GM23338 (cell line): ENCODE data around the gene TSPOAP1. TPM values are rescaled to one million over a fixed set of nuclear protein-coding genes. Genes with fewer than 3 reads are reported as not detected.

ENCODE experiments used
- ATAC-seq: fragments of 200-7000 bp; cut with Tn5 transposase; 3 replicates; pipeline ENCODE4 v1.9.1; 2020
- DNase-seq: peaks from one replicate; pipeline ENCODE4 v3.0.0-alpha.2; 2015; ENCODE audit warnings: low spot score
- H2AFZ ChIP-seq: fragments of 200-600 bp; sonication (generic); 2 replicates; pipeline ENCODE4 v1.8.0; 2016; ENCODE audit warnings: antibody characterized with exemption, mild to moderate bottlenecking, moderate library complexity
- H3F3A ChIP-seq: fragments of 200-600 bp; sonication (generic); replicated peaks from 2 replicates; pipeline ENCODE4 v1.8.0; 2017; ENCODE audit warnings: antibody characterized with exemption, mixed run types, low read depth
- H3K27ac ChIP-seq: fragments of 200-600 bp; sonication (generic); 2 replicates; pipeline ENCODE4 v1.6.1; 2016; ENCODE audit warnings: low read depth
- H3K27me3 ChIP-seq: fragments of 200-600 bp; sonication (generic); 2 replicates; pipeline ENCODE4 v1.8.0; 2016; ENCODE audit warnings: mild to moderate bottlenecking, mixed run types, moderate library complexity; ENCODE audit not compliant: insufficient read depth
- H3K36me3 ChIP-seq: fragments of 200-600 bp; sonication (generic); 2 replicates; pipeline ENCODE4 v1.8.0; 2016; ENCODE audit warnings: mild to moderate bottlenecking; ENCODE audit not compliant: insufficient read depth
- H3K4me1 ChIP-seq: fragments of 200-600 bp; sonication (generic); 2 replicates; pipeline ENCODE4 v1.8.0; 2016; ENCODE audit warnings: mild to moderate bottlenecking, moderate library complexity; ENCODE audit not compliant: insufficient read depth
- H3K4me2 ChIP-seq: fragments of 200-600 bp; sonication (generic); 2 replicates; pipeline ENCODE4 v1.7.1; 2017; ENCODE audit warnings: mixed run types
- H3K4me3 ChIP-seq: fragments of 200-600 bp; sonication (generic); 2 replicates; pipeline ENCODE4 v1.6.1; 2016; ENCODE audit warnings: mixed run types
- H3K79me2 ChIP-seq: fragments of 200-600 bp; sonication (generic); replicated peaks from 2 replicates; pipeline ENCODE4 v1.8.0; 2017; ENCODE audit warnings: mild to moderate bottlenecking; ENCODE audit not compliant: insufficient read depth
- H3K9me2 ChIP-seq: fragments of 200-600 bp; sonication (generic); 2 replicates; pipeline ENCODE4 v1.8.0; 2017; ENCODE audit not compliant: insufficient read depth
- H4K20me1 ChIP-seq: fragments of 200-600 bp; sonication (generic); replicated peaks from 2 replicates; pipeline ENCODE4 v1.8.0; 2017; ENCODE audit warnings: mild to moderate bottlenecking; ENCODE audit not compliant: insufficient read depth
- H3K27ac Mint-ChIP-seq: 2 replicates; pipeline ENCODE4 v1.8.0; 2020; ENCODE audit warnings: inconsistent platforms, mild to moderate bottlenecking, moderate library complexity, mixed read lengths
- H3K27me3 Mint-ChIP-seq: 3 replicates; pipeline ENCODE4 v1.8.0; 2022; ENCODE audit warnings: low read depth, mild to moderate bottlenecking, moderate library complexity, mixed read lengths, inconsistent platforms; ENCODE audit not compliant: insufficient read depth, poor library complexity
- H3K36me3 Mint-ChIP-seq: 3 replicates; pipeline ENCODE4 v1.8.0; 2021; ENCODE audit warnings: low read depth, mild to moderate bottlenecking, inconsistent platforms, moderate library complexity, mixed read lengths
- H3K4me1 Mint-ChIP-seq: 3 replicates; pipeline ENCODE4 v1.8.0; 2020; ENCODE audit warnings: mild to moderate bottlenecking, inconsistent platforms, mixed read lengths
- H3K4me3 Mint-ChIP-seq: 3 replicates; pipeline ENCODE4 v1.8.0; 2021; ENCODE audit warnings: moderate library complexity, mild to moderate bottlenecking, inconsistent platforms, mixed read lengths
- H3K9me3 Mint-ChIP-seq: 3 replicates; pipeline ENCODE4 v1.8.0; 2020; ENCODE audit warnings: moderate library complexity, mild to moderate bottlenecking, inconsistent platforms, mixed read lengths
- CREB1 ChIP-seq: fragments of 250-450 bp; sonication (Bioruptor Pico); IDR thresholded peaks from 2 replicates; pipeline ENCODE4 v1.5.0; 2020; ENCODE audit warnings: low read depth, mild to moderate bottlenecking, moderate library complexity
- EZH2phosphoT487 ChIP-seq: fragments of 200-600 bp; sonication (generic); IDR thresholded peaks from one replicate; pipeline ENCODE4 v1.8.1; 2018; ENCODE audit warnings: antibody characterized with exemption; ENCODE audit not compliant: unreplicated experiment
- JUNB ChIP-seq: IDR thresholded peaks from one replicate; pipeline ENCODE4 v1.6.1; 2016; ENCODE audit warnings: antibody characterized with exemption; ENCODE audit not compliant: unreplicated experiment
- NANOG ChIP-seq: IDR thresholded peaks from 2 replicates; pipeline ENCODE4 v1.6.1; 2016; ENCODE audit warnings: antibody characterized with exemption, borderline replicate concordance
- POLR2AphosphoS5 ChIP-seq: IDR thresholded peaks from 2 replicates; pipeline ENCODE4 v1.6.1; 2016; ENCODE audit warnings: antibody characterized with exemption, low read depth
- STAT1 ChIP-seq: IDR thresholded peaks from one replicate; pipeline ENCODE4 v1.6.1; 2016; ENCODE audit warnings: antibody characterized with exemption; ENCODE audit not compliant: unreplicated experiment
- ZNF114 ChIP-seq: fragments of 250-450 bp; sonication (Bioruptor Pico); IDR thresholded peaks from 2 replicates; pipeline ENCODE4 v1.5.0; 2020; ENCODE audit warnings: mild to moderate bottlenecking, moderate library complexity
- ZNF331 ChIP-seq: fragments of 250-450 bp; sonication (Bioruptor Pico); IDR thresholded peaks from 2 replicates; pipeline ENCODE4 v1.5.0; 2020; ENCODE audit warnings: low read depth, mild to moderate bottlenecking, moderate library complexity
- polyA plus RNA-seq: library from polyadenylated mRNA; unstranded; fragments of >200 nt; fragmentation: Nextera tagmentation; extraction: Ambion mirVana; gene quantifications from 2 replicates; pipeline ENCODE4 v1.2.1, GENCODE V29; 2016
- total RNA-seq: library from RNA; depleted of rRNA; stranded (reverse); fragments of >200 nt; shearing (Covaris generic); gene quantifications from 2 replicates; pipeline ENCODE4 v1.2.3, GENCODE V29; 2014
- TF ChIP-seq, protein P1 (sequence below): IDR thresholded peaks from 2 replicates; pipeline ENCODE4 v1.6.1; 2016; ENCODE audit warnings: antibody characterized with exemption
- TF ChIP-seq, protein P2 (sequence below), 2 experiments: fragments of 200-600 bp in 1 of 2; sonication (generic) in 1 of 2; conservative IDR thresholded peaks; 2 replicates each; pipeline versions ENCODE4 v1.5.1 to v1.6.1; 2016 to 2017; ENCODE audit warnings: antibody characterized with exemption in 2 of 2, low read depth in 2 of 2, mild to moderate bottlenecking in 2 of 2, moderate library complexity in 1 of 2
- TF ChIP-seq, protein P3 (sequence below): IDR thresholded peaks from one replicate; pipeline ENCODE4 v1.6.1; 2018; ENCODE audit warnings: antibody characterized with exemption; ENCODE audit not compliant: unreplicated experiment
- TF ChIP-seq, protein P4 (sequence below): fragments of 250-450 bp; sonication (Bioruptor Pico); IDR thresholded peaks from 2 replicates; pipeline ENCODE4 v1.5.0; 2020; ENCODE audit warnings: mild to moderate bottlenecking, moderate library complexity

TSPOAP1 gene
- total and polyA plus RNA-seq, 2 experiments from 2014 or later, result 7.3 to 11.8 TPM

DNA sequence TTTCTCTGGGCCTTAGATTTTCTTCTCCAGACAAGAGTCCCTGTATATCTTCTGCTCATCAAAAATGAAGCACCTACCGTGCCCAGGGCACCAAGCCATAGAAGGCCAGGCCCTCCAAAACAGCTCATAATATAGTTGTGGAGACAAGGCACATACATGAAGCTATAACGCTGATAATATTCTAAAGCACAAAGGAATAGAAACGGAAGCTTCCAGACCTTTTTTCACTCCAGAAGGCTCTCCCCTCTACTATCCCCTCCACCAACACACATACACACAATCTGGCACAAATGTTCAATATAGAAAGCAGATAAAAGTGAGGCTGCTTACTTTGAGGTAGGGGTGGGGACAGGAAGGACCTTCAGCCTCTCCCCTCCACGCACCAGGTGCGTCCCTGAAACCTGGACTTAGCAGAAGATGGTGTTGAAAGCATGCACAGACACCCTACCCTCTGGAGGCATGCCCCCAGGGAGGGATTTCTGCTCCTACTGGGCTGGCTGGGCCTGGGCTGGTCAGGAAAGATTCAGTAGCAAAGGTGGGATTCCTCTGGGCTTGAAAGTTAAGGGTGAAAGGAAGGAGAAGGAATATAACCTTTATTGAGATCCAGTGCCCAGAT is 37.5 kb upstream of the TSPOAP1 start:
- H3K27me3 ChIP-seq, result no peaks in the 10 kb centered on the region
- H2AFZ ChIP-seq, result no peak overlapping the region
- Mint-ChIP-seq H3K9me3 (no peaks in the 10 kb centered on the region; the same call in 2 of the 3 replicates), H3K27me3 (peaks cover 11% of the 10 kb centered on the region), H3K27ac (no peak overlapping the region), H3K4me3 (no peak overlapping the region), H3K36me3 (no peaks in the 10 kb centered on the region), H3K4me1 (peaks cover 9% of the 10 kb centered on the region)
- no peaks in the 10 kb centered on the region for H4K20me1 ChIP-seq
- H3K79me2 ChIP-seq, result no peaks in the 10 kb centered on the region
- H3K36me3 ChIP-seq, result no peaks in the 10 kb centered on the region
- H3F3A ChIP-seq, result no peaks in the 10 kb centered on the region
- TF ChIP-seq JUNB (no peak), STAT1 (no peak), EZH2phosphoT487 (no peak), ZNF114 (CRISPR knock-in tag) (no peak), ZNF331 (CRISPR knock-in tag) (no peak), NANOG (no peak), POLR2AphosphoS5 (no peak), CREB1 (CRISPR knock-in tag) (no peak)
- TF ChIP-seq, protein P1, sequence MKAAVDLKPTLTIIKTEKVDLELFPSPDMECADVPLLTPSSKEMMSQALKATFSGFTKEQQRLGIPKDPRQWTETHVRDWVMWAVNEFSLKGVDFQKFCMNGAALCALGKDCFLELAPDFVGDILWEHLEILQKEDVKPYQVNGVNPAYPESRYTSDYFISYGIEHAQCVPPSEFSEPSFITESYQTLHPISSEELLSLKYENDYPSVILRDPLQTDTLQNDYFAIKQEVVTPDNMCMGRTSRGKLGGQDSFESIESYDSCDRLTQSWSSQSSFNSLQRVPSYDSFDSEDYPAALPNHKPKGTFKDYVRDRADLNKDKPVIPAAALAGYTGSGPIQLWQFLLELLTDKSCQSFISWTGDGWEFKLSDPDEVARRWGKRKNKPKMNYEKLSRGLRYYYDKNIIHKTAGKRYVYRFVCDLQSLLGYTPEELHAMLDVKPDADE, result no peak
- TF ChIP-seq, protein P2, sequence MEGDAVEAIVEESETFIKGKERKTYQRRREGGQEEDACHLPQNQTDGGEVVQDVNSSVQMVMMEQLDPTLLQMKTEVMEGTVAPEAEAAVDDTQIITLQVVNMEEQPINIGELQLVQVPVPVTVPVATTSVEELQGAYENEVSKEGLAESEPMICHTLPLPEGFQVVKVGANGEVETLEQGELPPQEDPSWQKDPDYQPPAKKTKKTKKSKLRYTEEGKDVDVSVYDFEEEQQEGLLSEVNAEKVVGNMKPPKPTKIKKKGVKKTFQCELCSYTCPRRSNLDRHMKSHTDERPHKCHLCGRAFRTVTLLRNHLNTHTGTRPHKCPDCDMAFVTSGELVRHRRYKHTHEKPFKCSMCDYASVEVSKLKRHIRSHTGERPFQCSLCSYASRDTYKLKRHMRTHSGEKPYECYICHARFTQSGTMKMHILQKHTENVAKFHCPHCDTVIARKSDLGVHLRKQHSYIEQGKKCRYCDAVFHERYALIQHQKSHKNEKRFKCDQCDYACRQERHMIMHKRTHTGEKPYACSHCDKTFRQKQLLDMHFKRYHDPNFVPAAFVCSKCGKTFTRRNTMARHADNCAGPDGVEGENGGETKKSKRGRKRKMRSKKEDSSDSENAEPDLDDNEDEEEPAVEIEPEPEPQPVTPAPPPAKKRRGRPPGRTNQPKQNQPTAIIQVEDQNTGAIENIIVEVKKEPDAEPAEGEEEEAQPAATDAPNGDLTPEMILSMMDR (conservative IDR thresholded peaks at IDR 0.05; ENCODE audit: low read depth in 2 of 2), result no peak
- TF ChIP-seq, protein P3, sequence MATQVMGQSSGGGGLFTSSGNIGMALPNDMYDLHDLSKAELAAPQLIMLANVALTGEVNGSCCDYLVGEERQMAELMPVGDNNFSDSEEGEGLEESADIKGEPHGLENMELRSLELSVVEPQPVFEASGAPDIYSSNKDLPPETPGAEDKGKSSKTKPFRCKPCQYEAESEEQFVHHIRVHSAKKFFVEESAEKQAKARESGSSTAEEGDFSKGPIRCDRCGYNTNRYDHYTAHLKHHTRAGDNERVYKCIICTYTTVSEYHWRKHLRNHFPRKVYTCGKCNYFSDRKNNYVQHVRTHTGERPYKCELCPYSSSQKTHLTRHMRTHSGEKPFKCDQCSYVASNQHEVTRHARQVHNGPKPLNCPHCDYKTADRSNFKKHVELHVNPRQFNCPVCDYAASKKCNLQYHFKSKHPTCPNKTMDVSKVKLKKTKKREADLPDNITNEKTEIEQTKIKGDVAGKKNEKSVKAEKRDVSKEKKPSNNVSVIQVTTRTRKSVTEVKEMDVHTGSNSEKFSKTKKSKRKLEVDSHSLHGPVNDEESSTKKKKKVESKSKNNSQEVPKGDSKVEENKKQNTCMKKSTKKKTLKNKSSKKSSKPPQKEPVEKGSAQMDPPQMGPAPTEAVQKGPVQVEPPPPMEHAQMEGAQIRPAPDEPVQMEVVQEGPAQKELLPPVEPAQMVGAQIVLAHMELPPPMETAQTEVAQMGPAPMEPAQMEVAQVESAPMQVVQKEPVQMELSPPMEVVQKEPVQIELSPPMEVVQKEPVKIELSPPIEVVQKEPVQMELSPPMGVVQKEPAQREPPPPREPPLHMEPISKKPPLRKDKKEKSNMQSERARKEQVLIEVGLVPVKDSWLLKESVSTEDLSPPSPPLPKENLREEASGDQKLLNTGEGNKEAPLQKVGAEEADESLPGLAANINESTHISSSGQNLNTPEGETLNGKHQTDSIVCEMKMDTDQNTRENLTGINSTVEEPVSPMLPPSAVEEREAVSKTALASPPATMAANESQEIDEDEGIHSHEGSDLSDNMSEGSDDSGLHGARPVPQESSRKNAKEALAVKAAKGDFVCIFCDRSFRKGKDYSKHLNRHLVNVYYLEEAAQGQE, result no peak
- TF ChIP-seq, protein P4, sequence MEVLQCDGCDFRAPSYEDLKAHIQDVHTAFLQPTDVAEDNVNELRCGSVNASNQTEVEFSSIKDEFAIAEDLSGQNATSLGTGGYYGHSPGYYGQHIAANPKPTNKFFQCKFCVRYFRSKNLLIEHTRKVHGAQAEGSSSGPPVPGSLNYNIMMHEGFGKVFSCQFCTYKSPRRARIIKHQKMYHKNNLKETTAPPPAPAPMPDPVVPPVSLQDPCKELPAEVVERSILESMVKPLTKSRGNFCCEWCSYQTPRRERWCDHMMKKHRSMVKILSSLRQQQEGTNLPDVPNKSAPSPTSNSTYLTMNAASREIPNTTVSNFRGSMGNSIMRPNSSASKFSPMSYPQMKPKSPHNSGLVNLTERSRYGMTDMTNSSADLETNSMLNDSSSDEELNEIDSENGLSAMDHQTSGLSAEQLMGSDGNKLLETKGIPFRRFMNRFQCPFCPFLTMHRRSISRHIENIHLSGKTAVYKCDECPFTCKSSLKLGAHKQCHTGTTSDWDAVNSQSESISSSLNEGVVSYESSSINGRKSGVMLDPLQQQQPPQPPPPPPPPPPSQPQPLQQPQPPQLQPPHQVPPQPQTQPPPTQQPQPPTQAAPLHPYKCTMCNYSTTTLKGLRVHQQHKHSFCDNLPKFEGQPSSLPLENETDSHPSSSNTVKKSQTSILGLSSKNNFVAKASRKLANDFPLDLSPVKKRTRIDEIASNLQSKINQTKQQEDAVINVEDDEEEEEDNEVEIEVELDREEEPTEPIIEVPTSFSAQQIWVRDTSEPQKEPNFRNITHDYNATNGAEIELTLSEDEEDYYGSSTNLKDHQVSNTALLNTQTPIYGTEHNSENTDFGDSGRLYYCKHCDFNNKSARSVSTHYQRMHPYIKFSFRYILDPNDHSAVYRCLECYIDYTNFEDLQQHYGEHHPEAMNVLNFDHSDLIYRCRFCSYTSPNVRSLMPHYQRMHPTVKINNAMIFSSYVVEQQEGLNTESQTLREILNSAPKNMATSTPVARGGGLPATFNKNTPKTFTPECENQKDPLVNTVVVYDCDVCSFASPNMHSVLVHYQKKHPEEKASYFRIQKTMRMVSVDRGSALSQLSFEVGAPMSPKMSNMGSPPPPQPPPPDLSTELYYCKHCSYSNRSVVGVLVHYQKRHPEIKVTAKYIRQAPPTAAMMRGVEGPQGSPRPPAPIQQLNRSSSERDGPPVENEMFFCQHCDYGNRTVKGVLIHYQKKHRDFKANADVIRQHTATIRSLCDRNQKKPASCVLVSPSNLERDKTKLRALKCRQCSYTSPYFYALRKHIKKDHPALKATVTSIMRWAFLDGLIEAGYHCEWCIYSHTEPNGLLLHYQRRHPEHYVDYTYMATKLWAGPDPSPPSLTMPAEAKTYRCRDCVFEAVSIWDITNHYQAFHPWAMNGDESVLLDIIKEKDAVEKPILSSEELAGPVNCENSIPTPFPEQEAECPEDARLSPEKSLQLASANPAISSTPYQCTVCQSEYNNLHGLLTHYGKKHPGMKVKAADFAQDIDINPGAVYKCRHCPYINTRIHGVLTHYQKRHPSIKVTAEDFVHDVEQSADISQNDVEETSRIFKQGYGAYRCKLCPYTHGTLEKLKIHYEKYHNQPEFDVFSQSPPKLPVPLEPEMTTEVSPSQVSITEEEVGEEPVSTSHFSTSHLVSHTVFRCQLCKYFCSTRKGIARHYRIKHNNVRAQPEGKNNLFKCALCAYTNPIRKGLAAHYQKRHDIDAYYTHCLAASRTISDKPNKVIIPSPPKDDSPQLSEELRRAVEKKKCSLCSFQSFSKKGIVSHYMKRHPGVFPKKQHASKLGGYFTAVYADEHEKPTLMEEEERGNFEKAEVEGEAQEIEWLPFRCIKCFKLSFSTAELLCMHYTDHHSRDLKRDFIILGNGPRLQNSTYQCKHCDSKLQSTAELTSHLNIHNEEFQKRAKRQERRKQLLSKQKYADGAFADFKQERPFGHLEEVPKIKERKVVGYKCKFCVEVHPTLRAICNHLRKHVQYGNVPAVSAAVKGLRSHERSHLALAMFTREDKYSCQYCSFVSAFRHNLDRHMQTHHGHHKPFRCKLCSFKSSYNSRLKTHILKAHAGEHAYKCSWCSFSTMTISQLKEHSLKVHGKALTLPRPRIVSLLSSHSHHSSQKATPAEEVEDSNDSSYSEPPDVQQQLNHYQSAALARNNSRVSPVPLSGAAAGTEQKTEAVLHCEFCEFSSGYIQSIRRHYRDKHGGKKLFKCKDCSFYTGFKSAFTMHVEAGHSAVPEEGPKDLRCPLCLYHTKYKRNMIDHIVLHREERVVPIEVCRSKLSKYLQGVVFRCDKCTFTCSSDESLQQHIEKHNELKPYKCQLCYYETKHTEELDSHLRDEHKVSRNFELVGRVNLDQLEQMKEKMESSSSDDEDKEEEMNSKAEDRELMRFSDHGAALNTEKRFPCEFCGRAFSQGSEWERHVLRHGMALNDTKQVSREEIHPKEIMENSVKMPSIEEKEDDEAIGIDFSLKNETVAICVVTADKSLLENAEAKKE (CRISPR knock-in tag), result no peak
- DNase-seq, result no peak
- no peak for ATAC-seq
- H3K4me2 ChIP-seq, result no peak overlapping the region
- no peaks in the 10 kb centered on the region for H3K4me1 ChIP-seq
- no peaks in the 10 kb centered on the region for H3K9me2 ChIP-seq
- no peak overlapping the region for H3K4me3 ChIP-seq
- H3K27ac ChIP-seq, result no peak overlapping the region
